GM21576 (cell line): ENCODE results near the gene CEP162.
"Not testable (repeated sequence)": the region's sequence is repeated elsewhere in the genome, so short reads cannot be mapped to it uniquely, and the experiment has no call there.

ENCODE experiments used
- ATAC-seq: cut with Tn5 transposase; IDR thresholded peaks from one replicate; pipeline ENCODE4 v1.9.1; 2021; ENCODE audit warnings: mild to moderate bottlenecking, moderate library complexity; ENCODE audit not compliant: unreplicated experiment

CEP162 gene

GRCh38 chr6:84089081-84089480 is 138.4 kb downstream of the CEP162 start:
- ATAC-seq, result no peak

GRCh38 chr6:84086545-84087429 is 140.7 kb downstream of the CEP162 start:
- ATAC-seq, result no peak

GRCh38 chr6:84086056-84086455 is 141.4 kb downstream of the CEP162 start:
- ATAC-seq, result no peak

- ATAC-seq, result not testable (repeated sequence)
Measured at GRCh38 chr6:84084705-84085104, 142.7 kb downstream of the CEP162 start.

- no peak for ATAC-seq
Measured at GRCh38 chr6:84082689-84083265, 144.7 kb downstream of the CEP162 start.

GRCh38 chr6:84081222-84081621 is 146.2 kb downstream of the CEP162 start:
- no peak for ATAC-seq

GRCh38 chr6:84078335-84078734 is 149.1 kb downstream of the CEP162 start:
- ATAC-seq, result no peak

GRCh38 chr6:84077645-84078044 is 149.8 kb downstream of the CEP162 start:
- no peak for ATAC-seq

GRCh38 chr6:84074988-84075781 is 152.3 kb downstream of the CEP162 start:
- no peak for ATAC-seq
